ENCODE results near the gene ASPG.

The ASPG gene

DNA sequence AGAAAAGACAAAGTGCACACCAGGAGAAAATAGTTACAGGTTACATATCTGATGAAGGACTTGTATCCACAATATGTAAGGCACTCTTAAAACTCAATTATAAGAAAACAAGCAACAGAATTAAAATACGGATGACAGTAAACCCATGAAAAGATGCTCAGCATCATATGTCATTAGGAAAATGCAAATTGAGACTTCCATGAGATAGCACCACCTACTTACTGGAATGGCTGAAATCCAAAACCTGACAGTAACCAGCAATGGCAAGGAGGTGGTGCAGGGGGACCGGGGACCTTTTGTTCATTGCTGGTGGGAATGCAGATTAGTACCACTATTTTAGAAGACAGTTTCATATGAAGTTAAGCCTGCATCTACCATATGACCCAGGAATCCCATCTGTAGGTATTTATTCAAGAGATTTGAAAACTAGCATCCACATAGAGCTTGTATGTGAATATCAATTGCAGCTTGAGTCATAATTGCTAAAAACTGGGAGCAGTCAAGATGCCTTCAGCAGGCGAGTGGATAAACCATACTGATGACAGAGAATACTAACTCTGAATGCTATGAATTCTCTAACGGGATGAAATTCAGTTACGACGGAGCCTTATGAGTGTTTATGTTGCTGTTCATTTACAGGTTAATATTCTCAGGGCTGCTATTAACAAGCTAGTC is 43.9 kb upstream of the ASPG start:
- Histone ChIP-seq H3K36me3 (replicated peaks; ENCODE audit: insufficient read depth, low read length) (no peaks in the 10 kb centered on the region), H2AFZ (ENCODE audit: low read length) (no peak overlapping the region), H3K79me2 (ENCODE audit: low read length) (no peaks in the 10 kb centered on the region), H3K4me1 (ENCODE audit: low read length) (no peaks in the 10 kb centered on the region), H3F3A (ENCODE audit: insufficient read depth, low read length) (no peaks in the 10 kb centered on the region), H3K9ac (ENCODE audit: low read length) (no peak overlapping the region), H3K4me3 (ENCODE audit: low read length) (no peak overlapping the region), H3K9me2 (replicated peaks; ENCODE audit: insufficient read depth, low read length) (no peaks in the 10 kb centered on the region), H4K20me1 (ENCODE audit: insufficient read depth, low read length) (no peaks in the 10 kb centered on the region), H3K9me3 (replicated peaks; ENCODE audit: insufficient read depth, low read length) (no peaks in the 10 kb centered on the region), H3K27ac (ENCODE audit: low read length) (no peak overlapping the region), H3K27me3 (replicated peaks; ENCODE audit: insufficient read depth, low read length) (peaks cover 9% of the 10 kb centered on the region), H3K4me2 (ENCODE audit: low read depth, low read length) (no peak overlapping the region)
- DNase-seq, result no peak
- no peak for TF ChIP-seq EZH2 (optimal IDR thresholded peaks at IDR 0.05; ENCODE audit: low read depth, low read length)
- no peak for TF ChIP-seq CTCF (IDR thresholded peaks at IDR 0.05; ENCODE audit: low read length)
- TF ChIP-seq EZH2phosphoT487 (IDR thresholded peaks at IDR 0.05; ENCODE audit: low read length), result no peak

- peaks cover 9% of the 10 kb centered on the region for H3K27me3 ChIP-seq (replicated peaks; ENCODE audit: insufficient read depth, low read length)
- no peaks in the 10 kb centered on the region for H3K4me1 ChIP-seq (ENCODE audit: low read length)
- no peaks in the 10 kb centered on the region for H3K79me2 ChIP-seq (ENCODE audit: low read length)
- H3F3A ChIP-seq (ENCODE audit: insufficient read depth, low read length), result no peaks in the 10 kb centered on the region
- no peak overlapping the region for H3K4me2 ChIP-seq (ENCODE audit: low read depth, low read length)
- H3K36me3 ChIP-seq (replicated peaks; ENCODE audit: insufficient read depth, low read length), result no peaks in the 10 kb centered on the region
- no peak overlapping the region for H3K9ac ChIP-seq (ENCODE audit: low read length)
- TF ChIP-seq EZH2phosphoT487 (IDR thresholded peaks at IDR 0.05; ENCODE audit: low read length), result no peak
- no peak for TF ChIP-seq CTCF (IDR thresholded peaks at IDR 0.05; ENCODE audit: low read length)
- TF ChIP-seq EZH2 (optimal IDR thresholded peaks at IDR 0.05; ENCODE audit: low read depth, low read length), result no peak
- H3K27ac ChIP-seq (ENCODE audit: low read length), result no peak overlapping the region
- no peak overlapping the region for H2AFZ ChIP-seq (ENCODE audit: low read length)
- H3K4me3 ChIP-seq (ENCODE audit: low read length), result no peak overlapping the region
- DNase-seq, result no peak
- H3K9me3 ChIP-seq (replicated peaks; ENCODE audit: insufficient read depth, low read length), result no peaks in the 10 kb centered on the region
- H4K20me1 ChIP-seq (ENCODE audit: insufficient read depth, low read length), result no peaks in the 10 kb centered on the region
- H3K9me2 ChIP-seq (replicated peaks; ENCODE audit: insufficient read depth, low read length), result no peaks in the 10 kb centered on the region
These were observed 41.5 kb upstream of the ASPG start for GRCh38 chr14:104044016-104044415.

DNA sequence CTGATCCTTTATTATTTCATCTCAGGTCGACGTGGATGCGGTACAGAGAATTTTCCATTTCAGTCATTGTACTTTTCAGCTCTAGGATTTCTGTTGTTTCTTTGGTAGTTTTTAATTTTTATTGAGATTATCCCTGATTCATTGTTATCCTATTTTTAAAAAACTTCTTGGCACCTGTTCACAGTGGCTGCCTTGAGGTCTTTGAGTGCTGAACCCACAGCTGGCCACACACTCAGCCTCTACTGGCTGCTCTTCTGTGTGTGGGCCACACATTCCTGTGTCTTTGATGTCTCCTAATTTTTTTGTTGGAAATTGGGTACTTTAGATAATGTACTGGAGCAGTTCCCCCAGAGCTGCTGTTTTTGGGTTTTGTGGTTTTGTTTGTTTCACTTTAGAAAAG is 37.7 kb upstream of the ASPG start:
- H2AFZ ChIP-seq (ENCODE audit: low read length), result no peak overlapping the region
- H3K4me1 ChIP-seq (ENCODE audit: low read length), result no peaks in the 10 kb centered on the region

More for the DNA sequence above, 37.7 kb upstream of the ASPG start:
- no peaks in the 10 kb centered on the region for H3K9me3 ChIP-seq (replicated peaks; ENCODE audit: insufficient read depth, low read length)
- H3K9me2 ChIP-seq (replicated peaks; ENCODE audit: insufficient read depth, low read length), result no peaks in the 10 kb centered on the region
- TF ChIP-seq EZH2 (optimal IDR thresholded peaks at IDR 0.05; ENCODE audit: low read depth, low read length), result no peak
- no peak for TF ChIP-seq EZH2phosphoT487 (IDR thresholded peaks at IDR 0.05; ENCODE audit: low read length)
- TF ChIP-seq CTCF (IDR thresholded peaks at IDR 0.05; ENCODE audit: low read length), result no peak
- H3K36me3 ChIP-seq (replicated peaks; ENCODE audit: insufficient read depth, low read length), result no peaks in the 10 kb centered on the region
- H4K20me1 ChIP-seq (ENCODE audit: insufficient read depth, low read length), result no peaks in the 10 kb centered on the region
- no peak overlapping the region for H3K27ac ChIP-seq (ENCODE audit: low read length)
- H3F3A ChIP-seq (ENCODE audit: insufficient read depth, low read length), result no peaks in the 10 kb centered on the region
- H3K79me2 ChIP-seq (ENCODE audit: low read length), result no peaks in the 10 kb centered on the region
- H3K4me2 ChIP-seq (ENCODE audit: low read depth, low read length), result no peak overlapping the region
- no peak overlapping the region for H3K9ac ChIP-seq (ENCODE audit: low read length)
- DNase-seq, result no peak
- H3K4me3 ChIP-seq (ENCODE audit: low read length), result no peak overlapping the region
- H3K27me3 ChIP-seq (replicated peaks; ENCODE audit: insufficient read depth, low read length), result peaks cover 6% of the 10 kb centered on the region
